GM21717 (cell line): ENCODE results near the gene GRIA1.

Experiments
- ATAC-seq: cut with Tn5 transposase; IDR thresholded peaks from one replicate; pipeline ENCODE4 v1.9.1; 2021; ENCODE audit warnings: mild to moderate bottlenecking, moderate library complexity; ENCODE audit not compliant: unreplicated experiment

Gene GRIA1

GRCh38 chr5:153496835-153497234, 6.4 kb downstream of the GRIA1 start:
- ATAC-seq, result no peak

- ATAC-seq, result no peak
Measured at GRCh38 chr5:153498516-153498915, 8.0 kb downstream of the GRIA1 start.

DNA sequence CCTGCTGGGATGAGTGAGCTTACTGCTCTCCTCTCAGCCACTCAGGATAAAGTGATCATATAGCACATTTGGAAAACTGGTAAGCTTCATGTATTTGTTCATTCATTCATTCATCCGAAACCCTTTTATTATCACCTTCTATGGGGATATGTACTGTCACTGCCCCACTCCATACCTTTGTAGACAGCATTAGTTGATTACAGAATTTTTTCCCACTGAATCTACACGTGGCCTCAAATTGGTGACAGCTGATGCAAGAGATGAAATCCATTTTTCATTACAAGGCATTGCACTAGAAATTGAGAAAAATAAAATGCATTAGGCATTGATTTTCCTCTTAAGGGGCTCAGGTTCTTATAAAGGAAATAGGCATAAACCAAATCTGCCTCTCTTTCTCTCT, 9.7 kb downstream of the GRIA1 start:
- no peak for ATAC-seq

- ATAC-seq, result no peak
Measured at GRCh38 chr5:153504726-153505125, 14.3 kb downstream of the GRIA1 start.

- ATAC-seq, result no peak
Measured at GRCh38 chr5:153508700-153509099, 18.2 kb downstream of the GRIA1 start.

- ATAC-seq, result no peak
Measured at GRCh38 chr5:153511622-153512021, 21.2 kb downstream of the GRIA1 start.

DNA sequence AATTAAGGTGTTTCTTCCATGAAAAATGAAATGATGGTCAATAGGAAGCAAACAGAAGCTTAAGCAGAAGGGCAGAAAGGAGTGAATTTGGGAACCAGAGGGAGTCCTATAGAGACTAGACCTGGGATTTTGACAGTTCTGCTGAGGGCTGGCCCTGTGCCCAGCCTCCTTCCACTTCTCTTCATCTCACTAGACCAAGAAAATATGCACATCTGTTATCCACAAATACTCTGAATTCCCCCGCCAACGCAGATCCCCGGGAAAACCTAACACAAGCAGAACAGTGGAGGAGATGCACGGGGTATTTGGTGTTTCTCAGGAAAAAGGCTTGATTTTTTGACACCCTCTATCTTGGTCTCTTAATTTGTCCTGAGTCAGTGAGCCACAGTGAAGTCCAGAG, 22.7 kb downstream of the GRIA1 start:
- ATAC-seq, result no peak

DNA sequence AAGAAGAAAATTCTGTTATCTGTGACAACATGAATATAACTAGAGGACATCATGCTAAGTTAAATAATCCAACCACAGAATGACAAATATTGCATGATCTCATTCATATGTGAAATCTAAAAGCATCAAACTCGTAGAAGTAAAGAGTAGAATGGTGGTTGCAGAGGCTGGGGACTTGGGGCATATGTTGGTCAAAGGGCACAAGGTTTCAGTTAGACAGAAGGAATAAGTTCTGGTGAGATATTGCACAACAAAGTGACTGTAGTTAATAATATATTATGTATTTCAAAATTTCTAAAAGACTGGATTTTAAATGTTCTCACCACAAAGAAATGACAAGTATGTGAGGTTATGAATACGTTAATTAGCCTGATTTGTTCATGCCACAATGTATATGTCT, 24.8 kb downstream of the GRIA1 start:
- ATAC-seq, result no peak

DNA sequence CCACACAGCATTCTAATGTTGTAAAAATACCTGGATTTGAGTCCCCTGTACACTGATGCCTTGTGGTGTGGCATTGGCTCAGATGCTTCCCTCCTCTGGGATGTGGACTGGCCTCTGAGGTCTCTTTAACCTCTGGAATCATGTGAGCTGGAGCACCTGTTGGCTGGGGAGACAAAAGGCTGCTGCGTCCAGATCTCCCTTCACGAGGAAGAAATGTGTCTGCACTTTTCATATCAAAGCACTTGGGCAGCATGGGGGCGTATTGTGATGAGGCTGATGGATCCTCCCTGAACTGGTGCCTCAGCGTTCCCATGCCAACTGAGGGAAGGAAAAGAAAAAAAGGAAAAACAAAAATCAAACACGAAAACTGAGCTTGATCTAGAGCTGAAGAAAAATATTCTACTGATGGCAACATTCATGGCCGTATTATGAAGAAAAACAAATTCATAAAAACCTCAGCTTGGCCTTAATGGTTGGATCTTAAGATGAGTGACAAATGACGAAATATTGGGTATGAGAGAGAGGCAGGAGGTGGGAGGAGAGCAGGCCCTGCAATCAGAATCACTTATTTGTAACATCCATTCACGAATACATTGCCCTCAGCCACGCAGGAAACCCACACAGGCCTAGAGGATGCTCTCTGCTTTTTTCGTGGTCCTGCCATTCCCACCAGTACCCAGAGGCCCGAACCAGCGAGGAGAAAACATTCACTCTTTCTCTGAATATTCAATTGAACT, 26.2 kb downstream of the GRIA1 start:
- no peak for ATAC-seq

DNA sequence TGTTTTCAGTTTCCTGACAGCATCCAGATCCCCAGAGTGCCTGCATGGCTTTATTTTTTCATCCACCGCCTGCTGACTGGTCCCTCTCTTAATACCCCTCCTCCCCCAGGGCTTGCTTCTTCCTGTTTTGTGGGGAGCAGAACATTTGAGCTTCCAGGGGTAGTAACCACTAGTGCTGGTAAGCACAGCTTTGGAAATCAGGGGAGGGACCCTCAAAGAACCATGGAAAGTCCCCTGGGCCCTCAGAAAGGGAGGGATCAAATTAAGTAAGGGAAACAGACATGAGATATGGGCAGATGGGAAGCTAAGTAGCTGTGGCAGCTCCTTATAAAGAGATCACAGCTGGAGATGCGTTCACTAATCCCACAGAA, 26.8 kb downstream of the GRIA1 start:
- no peak for ATAC-seq

DNA sequence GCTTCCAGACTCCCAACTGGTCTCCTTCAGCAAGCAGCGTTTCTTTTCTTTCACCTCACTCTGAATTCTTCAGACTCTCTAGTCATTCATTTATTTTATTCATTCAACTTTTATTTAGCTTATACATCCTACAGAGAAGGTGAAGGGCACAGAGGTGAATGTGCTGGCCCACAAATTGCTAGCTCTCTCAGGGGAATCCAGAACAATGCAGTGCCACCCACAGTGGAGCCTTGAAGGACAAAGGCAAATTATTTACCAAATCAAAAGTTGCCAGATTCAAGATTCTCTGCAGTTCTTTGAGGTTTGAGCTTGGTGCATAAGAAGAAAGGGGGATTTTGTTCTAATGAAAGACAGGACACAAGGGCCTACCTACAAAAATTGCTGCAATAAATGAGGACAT, 29.7 kb downstream of the GRIA1 start:
- ATAC-seq, result no peak

DNA sequence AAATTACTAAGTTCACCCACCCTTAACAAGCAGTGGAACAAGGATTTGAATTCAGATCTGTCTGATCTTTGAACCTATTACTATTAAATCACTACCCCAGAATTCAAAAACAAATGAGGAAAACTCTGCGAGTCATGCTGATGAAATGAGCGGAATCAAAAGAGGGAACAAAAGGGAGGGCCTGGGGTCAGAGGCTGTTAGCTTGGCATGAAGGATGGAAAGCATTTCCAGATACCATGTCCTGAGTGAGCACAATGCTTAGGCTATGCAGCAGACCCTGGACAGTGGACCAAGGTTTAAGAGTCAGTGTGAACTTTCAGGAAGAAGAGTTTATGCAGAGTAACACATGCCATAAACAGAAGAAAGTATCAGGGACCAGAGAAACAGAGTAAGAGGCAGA, 30.5 kb downstream of the GRIA1 start:
- no peak for ATAC-seq

DNA sequence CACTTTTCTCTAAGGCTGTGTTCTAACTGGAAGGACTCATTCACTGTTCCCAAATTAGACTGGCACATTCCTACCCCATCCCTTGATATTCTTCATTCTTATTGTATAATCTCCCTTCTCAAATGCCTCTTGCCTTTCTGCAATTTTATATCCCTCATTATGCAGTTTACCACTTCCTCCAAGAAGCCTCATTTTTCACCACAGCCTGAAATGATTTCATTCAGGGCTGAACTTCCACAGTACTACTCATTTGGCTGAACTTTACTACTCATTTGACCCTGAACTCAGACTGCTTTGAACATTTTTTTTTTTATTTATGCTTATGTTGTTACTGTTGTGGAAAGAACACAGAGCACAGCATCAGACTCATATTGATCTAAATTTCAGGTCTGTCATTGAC, 32.7 kb downstream of the GRIA1 start:
- ATAC-seq, result no peak

GRCh38 chr5:153523831-153524230, 33.4 kb downstream of the GRIA1 start:
- ATAC-seq, result no peak

- no peak for ATAC-seq
Measured at GRCh38 chr5:153525536-153525935, 35.1 kb downstream of the GRIA1 start.

- no peak for ATAC-seq
Measured at GRCh38 chr5:153530357-153531143, 40.1 kb downstream of the GRIA1 start.

DNA sequence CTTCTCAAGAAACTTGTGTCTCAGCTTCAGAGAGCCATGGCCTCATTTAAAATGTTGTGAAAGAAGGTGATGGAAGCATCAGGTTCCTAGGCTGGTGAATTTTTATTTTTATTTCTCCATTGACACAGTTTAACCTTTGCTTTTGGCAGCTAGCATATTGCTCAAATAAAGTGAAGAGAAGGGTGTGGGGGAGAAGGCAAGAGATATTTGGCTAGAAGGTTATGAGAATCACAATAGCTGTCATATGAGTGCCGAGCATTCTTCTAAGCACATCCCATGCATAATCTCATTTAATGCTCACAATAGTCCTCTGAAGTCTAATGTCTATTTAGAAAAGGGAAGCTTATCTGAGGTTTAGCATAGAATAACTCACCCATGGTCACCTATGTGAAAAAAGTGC, 43.1 kb downstream of the GRIA1 start:
- ATAC-seq, result no peak

- no peak for ATAC-seq
Measured at GRCh38 chr5:153534102-153534501, 43.6 kb downstream of the GRIA1 start.

DNA sequence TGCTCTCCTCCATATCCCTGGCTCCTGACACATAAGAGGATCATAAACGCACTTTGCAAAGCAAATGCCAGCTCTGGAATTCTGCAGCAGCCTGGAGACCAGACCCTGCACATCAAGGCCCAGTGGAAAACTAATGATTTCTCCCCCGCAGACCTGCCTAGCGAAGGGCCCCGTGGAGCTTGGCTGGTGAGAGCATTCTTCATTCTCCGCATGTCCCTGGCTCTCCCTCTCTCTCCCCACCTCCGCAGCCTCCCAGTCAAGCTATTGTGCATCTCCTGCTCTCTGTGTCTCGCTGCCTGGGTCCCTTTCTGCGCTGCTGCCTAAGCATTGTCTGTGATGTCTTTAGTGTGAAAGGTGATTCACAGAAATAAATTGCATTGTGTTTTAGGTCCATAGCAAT, 46.7 kb downstream of the GRIA1 start:
- no peak for ATAC-seq

- no peak for ATAC-seq
Measured at GRCh38 chr5:153539983-153540382, 49.5 kb downstream of the GRIA1 start.

GRCh38 chr5:153542536-153542935, 52.1 kb downstream of the GRIA1 start:
- ATAC-seq, result no peak

DNA sequence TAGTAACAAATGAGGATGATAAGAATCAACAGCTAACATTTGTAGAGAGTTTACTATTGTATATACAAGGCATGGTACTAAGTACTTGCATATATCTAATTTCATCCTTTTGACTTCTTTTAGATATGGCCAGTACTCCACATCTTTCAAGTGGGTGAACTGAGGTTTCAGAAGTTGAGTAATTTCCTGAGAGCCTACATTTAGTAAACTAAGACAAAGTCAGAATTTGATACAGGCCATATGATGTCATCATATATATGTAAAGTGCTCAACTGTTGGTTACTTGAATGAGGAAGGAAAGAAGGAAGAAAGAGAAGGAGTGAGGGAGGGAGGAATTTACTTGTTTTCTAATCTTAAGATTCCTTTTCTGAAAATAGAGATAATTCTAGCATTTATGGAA, 52.8 kb downstream of the GRIA1 start:
- no peak for ATAC-seq
